CD4-positive, alpha-beta T cell treated with Interleukin-15 for 4 hours (primary cell): ENCODE measurements around the gene SARDH.

Source experiments
- DNase-seq: peaks from one replicate; pipeline ENCODE4 v3.0.0-alpha.2; 2020; ENCODE audit warnings: low spot score

Gene SARDH

GRCh38 chr9:133702798-133703590 lies 35.2 kb downstream of the SARDH start:
- no peak for DNase-seq

DNA sequence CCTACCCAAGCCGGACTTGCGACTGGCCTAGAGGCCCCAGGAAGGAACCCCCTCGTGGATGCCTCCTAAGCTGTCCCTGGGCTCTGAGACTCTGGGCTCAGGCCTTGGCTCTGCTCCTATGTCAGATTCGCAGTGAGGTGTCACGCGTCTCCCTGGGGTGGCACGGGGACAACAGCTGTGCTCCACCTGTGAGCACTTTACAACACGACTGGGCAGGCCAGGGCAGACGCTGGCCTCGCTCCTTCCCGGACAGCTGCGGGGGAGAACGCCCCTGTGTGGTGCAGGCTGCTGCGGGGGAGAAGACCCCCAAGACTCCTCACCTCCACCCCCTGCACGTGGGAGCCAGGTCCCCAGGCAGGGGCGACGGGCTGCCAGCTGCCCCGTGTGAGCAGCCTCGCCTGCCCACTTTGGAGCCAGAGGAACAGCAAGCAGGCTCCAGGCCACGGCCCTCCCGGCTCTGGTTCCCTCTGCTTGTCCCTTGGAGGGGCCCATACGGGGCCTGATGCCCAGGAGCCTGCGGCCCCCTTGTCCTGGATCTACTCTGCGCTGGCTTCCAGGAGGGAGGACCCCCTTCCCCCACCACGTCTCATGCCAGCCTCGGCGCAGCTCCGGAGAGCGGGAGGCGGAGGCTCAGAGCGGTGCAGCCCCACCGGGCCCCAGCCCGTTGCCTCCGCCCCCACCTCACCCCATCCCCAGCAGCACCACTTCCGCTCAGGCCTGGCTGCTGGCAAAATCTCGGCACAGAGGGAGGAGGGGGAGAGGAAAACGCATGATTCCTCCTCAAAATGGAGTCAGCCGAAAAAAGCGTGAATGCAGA lies 36.0 kb downstream of the SARDH start:
- peak; percentile 67 for DNase-seq

DNA sequence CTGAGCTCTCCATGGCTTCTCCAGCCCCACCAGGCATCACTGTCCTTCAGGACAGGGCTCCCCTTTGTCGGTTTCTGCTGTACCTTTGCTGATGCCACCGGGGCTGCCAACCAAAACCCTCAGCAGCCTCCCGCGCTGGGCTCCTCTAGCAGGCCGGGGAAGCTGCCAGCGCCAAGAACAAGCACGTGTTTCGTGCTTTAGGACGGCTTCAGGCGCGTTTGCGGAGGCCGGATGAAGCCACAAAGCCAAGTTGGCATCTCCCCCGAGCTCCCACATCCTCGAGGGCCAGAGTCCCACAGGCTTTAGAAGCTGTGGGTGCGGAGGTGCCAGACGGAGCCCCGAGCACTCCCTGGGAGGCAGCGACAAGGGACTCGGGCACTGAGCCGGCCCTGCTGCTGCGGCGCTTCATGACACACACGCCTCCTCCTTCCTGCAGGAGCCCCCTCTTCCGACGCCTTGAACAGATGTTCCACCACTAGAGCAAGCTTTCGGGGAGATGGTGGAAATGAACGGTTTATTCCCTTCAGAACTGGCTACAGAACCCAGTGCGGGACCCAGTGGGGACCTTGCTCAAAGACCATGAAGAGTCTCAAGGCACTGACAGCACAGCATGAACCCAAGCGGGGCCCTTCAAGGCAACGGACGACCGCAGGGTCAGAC lies 36.7 kb downstream of the SARDH start:
- peak; percentile 36 for DNase-seq

DNA sequence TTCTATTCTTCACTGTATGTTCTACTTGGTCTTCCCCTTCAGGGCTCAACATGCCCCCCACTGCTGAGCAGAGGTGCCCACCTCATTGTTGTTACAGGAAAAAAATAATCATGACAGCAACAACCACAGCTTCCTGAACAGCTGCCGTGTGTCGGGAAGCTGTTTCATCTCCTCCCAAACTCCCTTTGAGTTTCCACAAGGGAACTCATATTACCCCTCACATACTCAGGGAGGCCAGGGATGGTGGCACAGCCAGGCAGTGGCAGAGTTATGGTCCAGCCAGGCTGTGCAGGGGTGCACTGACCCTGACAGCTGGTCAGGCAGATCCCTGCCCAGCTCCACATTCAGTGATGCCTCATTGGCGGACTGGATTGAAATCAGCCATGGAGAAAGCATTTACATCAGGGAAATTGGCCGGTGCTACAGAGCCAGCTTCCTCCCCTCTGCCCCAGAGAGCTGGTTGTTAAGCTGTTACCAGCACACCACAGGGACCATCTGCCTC lies 37.3 kb downstream of the SARDH start:
- no peak for DNase-seq

DNA sequence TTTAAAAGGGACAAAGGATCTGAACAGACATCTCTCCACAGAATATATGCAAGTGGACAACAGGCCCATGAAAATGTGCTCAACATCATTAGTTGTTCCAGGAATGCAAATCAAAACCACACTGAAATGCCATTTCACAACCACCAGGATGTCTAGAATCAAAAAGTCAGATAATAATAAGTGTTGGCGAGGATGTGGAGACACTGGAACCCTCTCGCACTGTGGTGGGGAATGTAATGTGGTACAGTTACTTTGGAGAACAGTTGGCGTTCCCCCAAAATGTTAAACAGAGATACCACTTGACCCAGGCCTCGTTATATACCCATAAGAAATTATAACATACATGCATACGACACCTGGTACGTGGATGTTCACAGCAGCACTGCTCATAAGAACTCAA lies 38.6 kb downstream of the SARDH start:
- DNase-seq, result no peak

GRCh38 chr9:133696071-133696472 lies 42.1 kb downstream of the SARDH start:
- DNase-seq, result no peak

GRCh38 chr9:133694686-133695085 lies 43.5 kb downstream of the SARDH start:
- DNase-seq, result no peak

DNA sequence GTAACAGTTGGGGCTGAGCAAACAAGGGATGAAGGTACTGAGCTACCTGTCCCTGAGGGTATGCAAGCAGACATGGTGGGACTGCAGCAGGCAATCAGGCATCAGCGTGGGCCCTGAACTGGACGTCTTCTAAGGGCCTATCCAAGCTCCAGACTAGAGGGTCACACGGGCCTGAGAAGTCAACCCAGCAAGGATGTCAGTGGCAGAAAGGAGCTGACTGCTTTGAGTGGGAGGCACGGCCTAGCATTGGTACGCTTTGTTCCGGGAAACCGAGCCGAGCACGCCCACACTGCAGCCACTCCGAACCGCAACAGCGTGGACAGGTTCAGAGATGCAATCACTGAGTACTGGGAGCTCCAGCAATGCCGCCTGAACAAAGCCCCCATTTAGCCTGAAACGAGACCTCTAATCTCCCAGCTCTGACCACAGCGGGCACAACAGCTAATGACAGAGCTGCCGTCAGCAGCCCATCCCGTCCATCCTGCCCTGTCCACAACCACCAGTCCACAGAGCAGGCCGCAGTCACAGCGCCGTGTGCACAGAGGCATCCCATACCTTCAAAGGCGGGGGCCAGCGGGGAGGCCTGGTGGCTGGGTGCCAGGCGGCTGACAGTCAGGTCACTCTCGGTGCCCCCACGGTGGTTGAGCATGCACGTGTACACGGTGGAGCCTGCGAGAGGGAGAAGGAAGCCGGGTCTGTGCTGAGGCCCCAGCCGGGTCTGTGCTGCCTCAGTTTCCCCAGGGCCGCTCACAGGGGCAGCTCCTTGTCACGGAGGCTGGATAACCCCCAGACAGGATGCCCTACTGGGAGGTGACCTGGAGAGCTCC lies 44.2 kb downstream of the SARDH start:
- DNase-seq, result no peak

GRCh38 chr9:133693116-133693515 lies 45.0 kb downstream of the SARDH start:
- DNase-seq, result no peak

- no peak for DNase-seq
These were observed 45.7 kb downstream of the SARDH start for GRCh38 chr9:133692364-133692985.

GRCh38 chr9:133691626-133692363 lies 46.4 kb downstream of the SARDH start:
- DNase-seq, result no peak

DNA sequence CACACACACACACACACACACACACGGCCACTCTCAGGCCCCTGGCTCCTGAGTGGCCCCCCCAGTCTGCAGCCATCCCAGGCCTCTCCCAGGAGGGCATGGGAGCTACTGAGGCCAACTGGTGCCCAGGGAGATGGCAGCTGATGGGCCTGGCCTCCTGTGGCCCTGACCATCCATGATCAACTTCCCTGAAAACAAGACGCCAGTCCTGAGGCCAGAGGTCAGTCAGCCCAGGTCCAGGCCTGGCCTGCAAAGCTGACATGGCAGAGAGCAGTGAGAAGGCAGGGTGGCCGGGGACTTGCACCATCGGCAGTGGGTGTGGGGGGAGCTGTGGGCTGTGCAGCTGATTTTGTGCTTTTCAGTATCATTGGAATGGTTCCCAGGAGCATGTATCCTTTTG lies 47.0 kb downstream of the SARDH start:
- no peak for DNase-seq

GRCh38 chr9:133690081-133690561 lies 48.0 kb downstream of the SARDH start:
- no peak for DNase-seq

GRCh38 chr9:133689151-133689763 lies 48.9 kb downstream of the SARDH start:
- no peak for DNase-seq

DNA sequence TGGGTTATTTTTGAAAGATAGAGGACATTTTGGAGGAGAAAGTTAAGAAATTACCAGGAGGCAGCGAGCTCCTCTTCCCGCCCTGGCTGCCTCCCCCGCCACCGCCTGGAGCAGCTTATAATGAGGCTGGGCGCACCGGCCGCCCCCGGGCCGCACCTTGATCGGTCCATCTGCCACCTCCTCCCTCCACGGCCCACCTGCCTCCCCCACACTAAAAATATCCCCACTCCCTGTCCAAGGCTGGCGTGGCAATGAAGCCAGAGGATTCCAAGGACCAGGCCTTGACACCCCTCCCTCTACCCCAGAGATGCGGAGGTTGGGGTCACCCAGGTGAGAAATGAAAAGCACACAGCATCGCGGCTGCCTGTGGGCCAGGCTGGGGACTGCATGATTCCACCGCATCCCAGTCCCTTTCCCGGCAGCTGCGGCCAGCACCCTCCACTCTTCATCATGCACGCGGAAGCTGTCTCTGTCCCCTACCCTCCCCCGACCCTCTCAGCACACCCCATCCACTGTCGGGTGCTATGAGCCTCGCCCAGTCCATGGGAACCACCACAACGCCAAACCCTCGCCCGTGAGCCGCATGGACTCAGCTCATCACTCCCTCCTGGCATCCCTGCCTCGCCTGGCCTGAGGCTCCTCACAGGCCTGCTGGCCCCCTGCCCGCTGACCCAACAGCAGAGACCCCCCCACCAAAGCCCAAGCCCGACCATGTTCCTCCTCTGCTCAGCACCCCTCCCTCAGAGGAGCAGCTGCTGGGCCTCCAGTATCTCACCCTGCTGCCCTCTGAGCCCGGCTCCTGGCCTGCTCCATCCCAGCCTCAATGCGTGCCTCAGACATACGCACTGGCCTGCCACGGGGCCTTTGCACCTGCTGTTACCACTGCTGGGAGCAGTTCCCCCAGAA lies 50.0 kb downstream of the SARDH start:
- DNase-seq, result no peak

GRCh38 chr9:133686642-133687575 lies 51.2 kb downstream of the SARDH start:
- no peak for DNase-seq
